ENCODE measurements around the gene RTEL1.
"Not testable (repeated sequence)": the region's sequence is repeated elsewhere in the genome, so short reads cannot be mapped to it uniquely, and the experiment has no call there.

The RTEL1 gene

DNA sequence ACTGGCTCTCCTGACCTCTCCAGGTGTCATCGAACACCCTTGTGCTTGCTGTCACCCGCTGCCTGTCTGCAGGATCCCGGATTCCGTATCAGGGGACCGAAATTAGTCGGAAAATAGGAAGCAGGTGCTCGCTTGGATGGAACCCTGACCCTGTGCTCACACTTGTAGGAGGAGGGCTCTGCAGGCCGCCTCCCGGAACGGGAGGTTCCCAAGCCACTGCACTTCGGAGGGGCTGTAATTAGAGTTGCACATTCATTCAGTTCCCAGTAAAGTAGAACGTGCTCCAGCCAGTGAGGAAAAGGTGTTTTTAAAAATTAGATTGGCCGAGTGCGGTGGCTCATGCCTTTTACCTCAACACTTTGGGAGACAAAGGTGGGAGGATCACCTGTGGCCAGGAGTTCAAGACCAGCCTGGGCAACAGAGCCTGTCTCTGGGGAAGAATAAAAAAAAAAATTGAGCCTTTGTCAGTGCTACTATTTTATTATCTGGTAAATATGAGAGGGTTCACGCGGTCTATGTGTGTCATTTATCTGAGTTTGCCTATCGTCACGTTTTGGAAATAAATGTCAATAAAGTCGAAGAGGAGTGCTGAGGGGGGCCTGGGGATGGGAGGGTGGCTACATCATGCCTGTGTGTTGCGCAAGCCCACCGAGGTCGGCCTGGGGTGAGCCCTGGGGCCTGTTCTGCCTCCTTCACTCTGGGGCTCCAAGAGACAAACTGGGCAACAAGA, 29.7 kb upstream of the RTEL1 start:
- peak overlapping the region; percentile 94 for H3K27ac ChIP-seq
- TF ChIP-seq, protein P1, sequence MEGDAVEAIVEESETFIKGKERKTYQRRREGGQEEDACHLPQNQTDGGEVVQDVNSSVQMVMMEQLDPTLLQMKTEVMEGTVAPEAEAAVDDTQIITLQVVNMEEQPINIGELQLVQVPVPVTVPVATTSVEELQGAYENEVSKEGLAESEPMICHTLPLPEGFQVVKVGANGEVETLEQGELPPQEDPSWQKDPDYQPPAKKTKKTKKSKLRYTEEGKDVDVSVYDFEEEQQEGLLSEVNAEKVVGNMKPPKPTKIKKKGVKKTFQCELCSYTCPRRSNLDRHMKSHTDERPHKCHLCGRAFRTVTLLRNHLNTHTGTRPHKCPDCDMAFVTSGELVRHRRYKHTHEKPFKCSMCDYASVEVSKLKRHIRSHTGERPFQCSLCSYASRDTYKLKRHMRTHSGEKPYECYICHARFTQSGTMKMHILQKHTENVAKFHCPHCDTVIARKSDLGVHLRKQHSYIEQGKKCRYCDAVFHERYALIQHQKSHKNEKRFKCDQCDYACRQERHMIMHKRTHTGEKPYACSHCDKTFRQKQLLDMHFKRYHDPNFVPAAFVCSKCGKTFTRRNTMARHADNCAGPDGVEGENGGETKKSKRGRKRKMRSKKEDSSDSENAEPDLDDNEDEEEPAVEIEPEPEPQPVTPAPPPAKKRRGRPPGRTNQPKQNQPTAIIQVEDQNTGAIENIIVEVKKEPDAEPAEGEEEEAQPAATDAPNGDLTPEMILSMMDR (IDR thresholded peaks at IDR 0.05) = no peak
- TF ChIP-seq ZFX (IDR thresholded peaks at IDR 0.05; ENCODE audit: borderline replicate concordance) = no peak

DNA sequence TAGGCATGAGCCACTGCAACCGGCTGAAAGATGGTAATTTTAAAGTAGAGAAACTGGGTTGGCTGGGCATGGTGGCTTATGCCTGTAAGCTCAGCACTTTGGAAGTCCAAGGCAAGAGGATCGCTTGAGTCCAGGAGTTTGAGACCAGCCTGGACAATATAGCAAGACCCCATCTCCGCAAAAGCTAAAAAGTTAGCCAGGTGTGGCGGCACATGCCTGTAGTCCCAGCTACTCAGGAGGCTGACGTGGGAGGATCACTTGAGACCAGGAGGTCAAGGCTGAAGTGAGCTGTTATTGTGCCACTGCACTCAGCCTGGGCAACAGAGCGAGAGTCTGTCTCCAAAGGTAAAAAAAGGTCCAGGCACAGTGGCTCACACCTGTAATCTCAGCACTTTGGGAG, 27.2 kb upstream of the RTEL1 start:
- H3K27ac ChIP-seq = not testable (repeated sequence)

DNA sequence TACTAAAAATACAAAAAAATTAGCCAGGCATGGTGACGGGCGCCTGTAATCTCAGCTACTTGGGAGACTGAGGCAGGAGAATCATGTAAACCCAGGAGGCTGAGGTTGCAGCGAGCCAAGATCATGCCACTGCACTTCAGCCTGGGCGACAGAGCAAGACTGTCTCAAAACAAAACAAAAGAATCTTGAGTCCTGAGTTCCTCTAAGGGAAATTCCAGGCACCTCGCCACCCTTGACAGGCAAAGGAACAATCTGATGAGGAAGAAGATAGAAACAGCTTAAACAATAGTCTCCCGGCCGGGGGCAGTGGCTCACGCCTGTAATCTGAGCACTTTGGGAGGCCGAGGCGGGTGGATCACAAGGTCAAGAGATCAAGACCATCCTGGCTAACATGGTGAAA, 26.7 kb upstream of the RTEL1 start:
- H3K27ac ChIP-seq = not testable (repeated sequence)

DNA sequence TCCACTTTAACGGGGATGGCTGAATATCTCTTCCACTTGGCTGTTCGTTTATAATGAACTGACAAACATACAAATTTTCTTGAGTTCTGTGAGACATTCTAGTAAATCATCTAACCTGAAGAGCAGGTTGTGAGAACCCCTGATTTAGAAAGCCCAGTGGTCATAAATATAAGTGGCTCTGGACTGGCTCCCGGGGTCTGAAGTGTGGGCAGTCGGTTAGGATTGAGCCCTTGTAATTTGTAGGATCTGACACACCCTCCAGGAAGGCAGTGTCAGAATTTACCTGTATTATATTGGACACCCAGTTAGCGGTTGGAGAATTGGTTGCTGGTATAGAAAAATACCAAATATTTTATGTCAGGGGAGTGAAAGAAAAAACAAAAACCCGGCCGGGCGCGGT, 24.4 kb upstream of the RTEL1 start:
- no peak for TF ChIP-seq ZFX (IDR thresholded peaks at IDR 0.05; ENCODE audit: borderline replicate concordance)
- TF ChIP-seq, protein P1 (IDR thresholded peaks at IDR 0.05) = no peak
- no peak overlapping the region for H3K27ac ChIP-seq

- no peak overlapping the region for H3K27ac ChIP-seq
- TF ChIP-seq ZFX (IDR thresholded peaks at IDR 0.05; ENCODE audit: borderline replicate concordance) = no peak
- TF ChIP-seq, protein P1 (IDR thresholded peaks at IDR 0.05) = no peak
Observed at GRCh38 chr20:63635431-63636141, 22.5 kb upstream of the RTEL1 start.

GRCh38 chr20:63636752-63637628, 21.1 kb upstream of the RTEL1 start:
- no peak overlapping the region for H3K27ac ChIP-seq
- TF ChIP-seq, protein P1 (IDR thresholded peaks at IDR 0.05) = no peak
- no peak for TF ChIP-seq ZFX (IDR thresholded peaks at IDR 0.05; ENCODE audit: borderline replicate concordance)

DNA sequence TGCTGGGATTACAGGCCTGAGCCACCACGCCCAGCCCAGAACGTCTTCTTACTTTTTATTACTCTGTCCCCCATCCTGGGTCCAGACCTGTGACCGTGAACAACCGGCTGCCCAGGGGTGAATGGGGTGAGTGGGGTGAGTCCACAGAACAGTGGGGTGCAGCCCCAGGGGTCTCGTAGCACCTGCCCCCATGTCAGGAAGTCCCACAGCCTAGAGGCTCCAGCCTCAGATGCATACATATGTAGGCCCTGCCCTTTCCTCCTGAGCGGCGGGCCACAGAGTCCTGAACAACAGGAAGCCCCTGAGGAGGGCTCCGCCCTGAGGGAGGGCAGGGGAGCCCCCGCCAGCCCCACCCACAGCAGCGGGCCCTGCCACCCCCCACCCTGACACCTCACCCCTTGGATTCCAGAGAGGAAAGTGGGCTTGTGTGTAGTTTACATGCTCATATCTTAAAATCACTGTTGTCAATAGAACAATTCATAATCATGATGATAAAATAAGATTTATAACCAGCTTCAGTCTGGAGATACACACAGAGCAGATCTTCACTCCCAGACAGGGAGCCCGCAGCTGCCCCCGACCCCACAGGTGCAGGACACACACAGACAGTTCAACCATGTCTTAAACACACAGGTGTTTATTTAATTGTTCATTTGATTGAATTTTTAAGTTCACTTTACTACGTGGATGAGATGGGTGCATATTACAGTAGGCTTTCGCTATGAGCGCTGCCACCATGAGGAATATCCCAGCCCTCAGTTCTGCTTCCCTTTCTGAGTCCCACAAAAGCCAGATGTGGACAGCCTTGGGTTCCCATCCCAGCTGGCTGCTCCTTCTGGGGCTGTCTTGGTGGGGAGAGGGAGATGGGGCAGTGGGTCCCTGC, 18.8 kb upstream of the RTEL1 start:
- H3K27ac ChIP-seq = no peak overlapping the region
- TF ChIP-seq, protein P1 (IDR thresholded peaks at IDR 0.05) = no peak

Data from 22Rv1 (cell line).